GM12874 (cell line): ENCODE results near the gene ADARB2.

Source experiments
- TF ChIP-seq, protein P1 (sequence below): IDR thresholded peaks from 2 replicates; pipeline ENCODE4 v1.5.1; 2011; ENCODE audit warnings: low read depth, mild to moderate bottlenecking, control low read depth, low read length, moderate library complexity; ENCODE audit not compliant: insufficient read depth

Gene ADARB2

DNA sequence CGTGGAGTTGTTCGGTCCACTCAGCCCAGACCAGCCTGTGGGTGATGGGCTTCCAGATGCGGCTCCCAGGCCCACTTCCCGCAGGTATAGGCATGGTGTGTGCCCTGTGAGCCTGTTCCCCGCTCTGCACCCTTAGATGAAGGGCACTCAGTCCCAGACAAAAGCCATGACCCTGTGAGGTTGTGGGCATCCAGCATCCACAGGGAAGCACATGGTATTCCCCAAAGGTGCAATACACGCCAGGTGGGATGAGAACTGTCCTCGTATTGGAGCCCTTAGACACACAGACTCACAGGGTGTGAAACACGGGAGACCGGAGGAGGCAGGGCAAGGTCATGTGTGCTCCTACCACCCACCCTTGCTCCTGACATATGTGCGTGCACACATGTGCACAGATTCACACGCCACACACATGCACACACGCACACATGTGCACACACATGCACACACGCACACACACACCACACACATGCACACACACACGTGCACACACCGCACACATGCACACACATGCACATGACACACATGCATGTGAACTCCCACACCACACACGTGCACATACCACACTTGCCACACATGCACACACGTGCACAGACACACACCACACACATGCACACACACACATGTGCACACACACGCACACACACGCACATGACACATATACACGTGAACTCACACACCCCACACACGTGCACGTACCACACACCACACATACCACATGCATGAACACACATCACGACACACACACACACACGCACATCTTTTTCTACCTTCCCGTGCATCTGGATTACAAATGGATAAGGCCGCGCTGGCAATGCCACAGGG, 361.8 kb downstream of the ADARB2 start:
- TF ChIP-seq, protein P1, sequence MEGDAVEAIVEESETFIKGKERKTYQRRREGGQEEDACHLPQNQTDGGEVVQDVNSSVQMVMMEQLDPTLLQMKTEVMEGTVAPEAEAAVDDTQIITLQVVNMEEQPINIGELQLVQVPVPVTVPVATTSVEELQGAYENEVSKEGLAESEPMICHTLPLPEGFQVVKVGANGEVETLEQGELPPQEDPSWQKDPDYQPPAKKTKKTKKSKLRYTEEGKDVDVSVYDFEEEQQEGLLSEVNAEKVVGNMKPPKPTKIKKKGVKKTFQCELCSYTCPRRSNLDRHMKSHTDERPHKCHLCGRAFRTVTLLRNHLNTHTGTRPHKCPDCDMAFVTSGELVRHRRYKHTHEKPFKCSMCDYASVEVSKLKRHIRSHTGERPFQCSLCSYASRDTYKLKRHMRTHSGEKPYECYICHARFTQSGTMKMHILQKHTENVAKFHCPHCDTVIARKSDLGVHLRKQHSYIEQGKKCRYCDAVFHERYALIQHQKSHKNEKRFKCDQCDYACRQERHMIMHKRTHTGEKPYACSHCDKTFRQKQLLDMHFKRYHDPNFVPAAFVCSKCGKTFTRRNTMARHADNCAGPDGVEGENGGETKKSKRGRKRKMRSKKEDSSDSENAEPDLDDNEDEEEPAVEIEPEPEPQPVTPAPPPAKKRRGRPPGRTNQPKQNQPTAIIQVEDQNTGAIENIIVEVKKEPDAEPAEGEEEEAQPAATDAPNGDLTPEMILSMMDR = no peak

DNA sequence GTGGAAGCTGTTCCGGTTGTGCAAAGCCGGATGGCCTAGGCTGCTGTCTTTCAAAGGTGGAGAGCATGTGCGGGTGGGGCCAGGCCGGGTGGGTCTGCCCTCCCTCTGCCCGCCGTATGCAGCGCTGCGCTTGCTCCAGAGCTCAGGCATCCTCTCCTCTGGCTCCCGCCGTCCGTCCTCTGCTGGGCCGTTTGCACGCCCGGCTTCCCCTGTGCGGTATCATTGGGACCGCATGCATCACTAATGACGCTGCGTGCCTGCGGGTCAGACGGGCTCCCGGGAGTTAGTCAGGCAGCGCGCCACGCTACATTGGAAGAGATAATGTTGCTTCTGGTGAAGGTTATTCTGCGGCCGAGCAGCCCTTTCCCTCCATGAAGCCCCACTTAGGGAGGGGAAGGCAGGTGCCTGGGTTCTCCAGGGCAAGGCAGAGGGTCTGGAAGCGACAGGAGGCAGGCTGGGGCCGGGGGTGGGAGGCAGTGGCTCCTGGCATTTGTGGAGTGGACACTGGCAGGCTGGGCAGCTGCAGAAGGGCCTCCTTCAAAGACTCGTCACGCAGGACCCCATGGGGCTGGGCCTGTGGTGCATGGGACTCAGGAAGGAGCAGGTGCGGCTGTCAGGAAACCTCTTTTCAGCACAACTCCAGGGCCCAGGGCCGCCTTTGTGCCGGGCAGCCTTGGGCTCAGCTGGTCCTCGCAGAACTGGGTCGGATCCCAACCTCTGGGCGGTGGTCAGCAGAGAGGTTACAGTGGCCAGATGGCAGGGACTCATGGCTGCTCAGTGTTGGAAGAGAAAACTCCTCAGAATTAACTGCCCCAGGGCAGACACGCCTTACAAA, 362.6 kb downstream of the ADARB2 start:
- TF ChIP-seq, protein P1 = no peak

DNA sequence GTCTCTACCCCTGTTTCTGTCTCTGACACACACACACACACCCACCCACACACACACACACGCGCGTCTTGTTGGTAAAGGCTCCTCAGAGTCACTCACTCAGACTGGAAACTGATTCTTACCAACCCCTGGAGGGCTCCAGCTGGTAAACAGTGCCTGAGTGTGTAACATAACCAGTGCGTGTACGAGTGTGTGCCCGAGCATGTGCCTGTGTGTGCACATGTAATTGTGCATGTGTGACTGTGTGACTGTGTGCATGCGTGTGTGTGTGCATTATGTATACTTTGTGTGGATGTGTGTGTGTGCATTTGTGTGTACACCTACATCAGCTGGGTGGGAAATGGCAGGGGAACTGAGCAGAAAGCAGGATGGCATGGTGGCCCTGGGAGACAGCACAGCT, 364.0 kb downstream of the ADARB2 start:
- TF ChIP-seq, protein P1 = no peak

DNA sequence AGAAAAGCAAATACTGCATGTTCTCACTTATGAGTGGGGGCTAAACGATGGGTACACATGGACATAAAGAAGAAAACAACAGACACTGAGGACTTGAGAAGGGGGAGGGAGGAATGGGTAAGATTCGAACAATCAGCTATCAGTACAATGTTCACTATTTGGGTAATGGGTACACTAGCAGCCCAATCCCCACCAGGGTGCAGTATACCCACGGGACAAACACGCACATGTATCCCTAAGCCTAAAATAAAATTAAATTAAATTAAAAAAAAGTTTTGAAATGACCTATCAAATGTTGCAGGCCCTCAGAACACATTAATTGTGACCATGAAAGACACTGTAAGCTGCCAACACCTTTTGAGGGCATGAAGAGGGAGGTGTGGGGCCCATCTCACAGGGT, 365.1 kb downstream of the ADARB2 start:
- TF ChIP-seq, protein P1 = no peak

DNA sequence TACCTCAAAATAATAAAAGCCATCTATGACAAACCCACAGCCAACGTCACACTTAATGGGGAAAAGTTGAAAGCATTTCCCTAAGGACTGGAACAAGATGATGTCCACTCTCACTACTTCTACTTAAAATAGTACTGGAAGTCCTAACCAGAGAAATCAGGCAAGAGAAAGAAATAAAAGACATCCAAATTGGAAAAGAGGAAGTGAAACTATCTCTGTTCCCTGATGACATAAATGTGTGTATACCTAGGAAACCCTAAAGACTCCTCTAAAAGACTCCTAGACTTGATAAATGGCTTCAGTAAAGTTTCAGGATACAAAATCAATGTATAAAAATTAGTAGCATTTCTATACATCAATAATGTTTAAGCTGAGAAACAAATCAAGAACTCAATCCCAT, 367.0 kb downstream of the ADARB2 start:
- TF ChIP-seq, protein P1 = no peak

DNA sequence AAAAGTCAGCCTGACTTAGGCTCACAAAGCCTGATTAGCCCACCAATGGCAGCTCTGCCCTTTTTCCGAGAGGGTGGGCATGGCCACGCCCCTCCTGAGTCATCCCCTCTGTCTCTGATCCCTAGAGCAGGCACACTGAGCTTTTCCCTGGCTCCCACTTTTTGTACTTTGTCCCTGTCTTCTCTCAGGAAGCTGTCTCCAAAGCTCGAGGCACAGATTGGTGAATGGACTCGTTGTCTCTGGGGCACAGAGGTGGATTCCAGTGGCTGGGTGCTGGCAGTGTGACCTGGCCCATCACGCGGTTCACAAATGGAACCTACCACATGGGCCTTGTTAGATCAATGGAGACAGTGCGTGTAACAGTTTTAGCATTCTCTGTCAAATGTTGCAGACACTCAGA, 367.7 kb downstream of the ADARB2 start:
- TF ChIP-seq, protein P1 = no peak

DNA sequence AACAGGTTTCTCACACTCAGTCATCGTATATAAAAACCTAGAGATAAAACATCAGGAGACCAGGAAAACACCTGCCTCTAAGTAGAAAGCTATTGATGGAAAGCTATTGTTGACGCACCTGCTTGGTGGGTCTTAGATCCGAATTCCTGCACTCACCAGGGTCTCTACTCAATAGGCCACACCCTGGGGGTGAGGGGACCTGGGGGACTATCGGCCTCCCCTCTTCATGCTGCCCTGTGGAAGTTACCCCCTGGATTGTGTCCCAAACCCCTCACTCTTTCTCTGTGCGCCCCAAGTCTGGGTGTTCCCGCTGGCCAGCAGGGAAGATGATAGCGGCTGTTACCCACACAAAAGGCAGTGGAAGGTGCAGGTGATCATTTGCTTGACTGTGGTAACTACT, 368.1 kb downstream of the ADARB2 start:
- TF ChIP-seq, protein P1 = no peak
